ENCODE results near the gene TEX19. TPM values are rescaled to one million over a fixed set of nuclear protein-coding genes. Genes with fewer than 3 reads are reported as not detected.
"Not testable (repeated sequence)": the region's sequence is repeated elsewhere in the genome, so short reads cannot be mapped to it uniquely, and the experiment has no call there.

TEX19 gene
- total and polyA plus RNA-seq, 2 experiments from 2014 or later, result 0.51 TPM; not detected in 1

DNA sequence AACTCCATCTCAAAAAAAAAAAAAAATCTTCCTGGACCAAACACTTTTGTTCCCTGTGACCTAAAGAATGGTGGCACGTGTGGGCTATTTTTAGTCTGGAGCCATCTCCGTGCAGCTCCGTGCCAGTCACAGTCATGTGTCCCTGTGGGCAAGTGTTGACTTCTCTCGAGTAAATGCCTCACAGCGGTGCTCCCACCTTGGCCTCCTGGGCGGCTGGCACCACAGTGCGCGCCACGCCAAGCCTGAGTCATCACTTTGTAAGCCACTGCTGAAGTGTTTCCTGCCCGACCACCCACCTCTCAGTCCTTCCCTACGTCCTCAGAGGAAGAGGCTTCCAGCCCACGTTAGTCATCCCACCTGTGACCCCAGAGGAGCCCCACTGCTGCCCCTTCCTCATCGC lies 48.2 kb downstream of the TEX19 start:
- no peaks in the 10 kb centered on the region for H3K27me3 ChIP-seq
- H3K36me3 ChIP-seq, result no peaks in the 10 kb centered on the region
- DNase-seq (ENCODE audit: low read depth in 1 of 2, low spot score in 1 of 2), result no peak
- no peaks in the 10 kb centered on the region for H3K4me1 ChIP-seq (ENCODE audit: low read depth)
- TF ChIP-seq, protein P1, sequence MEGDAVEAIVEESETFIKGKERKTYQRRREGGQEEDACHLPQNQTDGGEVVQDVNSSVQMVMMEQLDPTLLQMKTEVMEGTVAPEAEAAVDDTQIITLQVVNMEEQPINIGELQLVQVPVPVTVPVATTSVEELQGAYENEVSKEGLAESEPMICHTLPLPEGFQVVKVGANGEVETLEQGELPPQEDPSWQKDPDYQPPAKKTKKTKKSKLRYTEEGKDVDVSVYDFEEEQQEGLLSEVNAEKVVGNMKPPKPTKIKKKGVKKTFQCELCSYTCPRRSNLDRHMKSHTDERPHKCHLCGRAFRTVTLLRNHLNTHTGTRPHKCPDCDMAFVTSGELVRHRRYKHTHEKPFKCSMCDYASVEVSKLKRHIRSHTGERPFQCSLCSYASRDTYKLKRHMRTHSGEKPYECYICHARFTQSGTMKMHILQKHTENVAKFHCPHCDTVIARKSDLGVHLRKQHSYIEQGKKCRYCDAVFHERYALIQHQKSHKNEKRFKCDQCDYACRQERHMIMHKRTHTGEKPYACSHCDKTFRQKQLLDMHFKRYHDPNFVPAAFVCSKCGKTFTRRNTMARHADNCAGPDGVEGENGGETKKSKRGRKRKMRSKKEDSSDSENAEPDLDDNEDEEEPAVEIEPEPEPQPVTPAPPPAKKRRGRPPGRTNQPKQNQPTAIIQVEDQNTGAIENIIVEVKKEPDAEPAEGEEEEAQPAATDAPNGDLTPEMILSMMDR (IDR thresholded peaks at IDR 0.05; ENCODE audit: low read depth, low read length), result no peak
- H3K9me3 ChIP-seq (ENCODE audit: low read depth), result no peaks in the 10 kb centered on the region
- H3K4me3 ChIP-seq, result no peak overlapping the region
- no peak overlapping the region for H3K27ac ChIP-seq

- no peaks in the 10 kb centered on the region for H3K36me3 ChIP-seq
- H3K9me3 ChIP-seq (ENCODE audit: low read depth), result no peaks in the 10 kb centered on the region
- TF ChIP-seq, protein P1 (IDR thresholded peaks at IDR 0.05; ENCODE audit: low read depth, low read length), result no peak
- no peak overlapping the region for H3K27ac ChIP-seq
- no peak for DNase-seq (ENCODE audit: low read depth in 1 of 2, low spot score in 1 of 2)
- no peak overlapping the region for H3K4me3 ChIP-seq
- H3K27me3 ChIP-seq, result no peaks in the 10 kb centered on the region
- H3K4me1 ChIP-seq (ENCODE audit: low read depth), result no peaks in the 10 kb centered on the region
These were observed 49.4 kb downstream of the TEX19 start for GRCh38 chr17:82408288-82408937.

GRCh38 chr17:82408938-82409318 lies 49.9 kb downstream of the TEX19 start:
- TF ChIP-seq, protein P1 (IDR thresholded peaks at IDR 0.05; ENCODE audit: low read depth, low read length), result no peak
- no peak for DNase-seq (ENCODE audit: low read depth in 1 of 2, low spot score in 1 of 2)
- no peaks in the 10 kb centered on the region for H3K36me3 ChIP-seq
- no peaks in the 10 kb centered on the region for H3K9me3 ChIP-seq (ENCODE audit: low read depth)
- H3K4me1 ChIP-seq (ENCODE audit: low read depth), result no peaks in the 10 kb centered on the region
- no peak overlapping the region for H3K27ac ChIP-seq
- no peaks in the 10 kb centered on the region for H3K27me3 ChIP-seq
- H3K4me3 ChIP-seq, result no peak overlapping the region

DNA sequence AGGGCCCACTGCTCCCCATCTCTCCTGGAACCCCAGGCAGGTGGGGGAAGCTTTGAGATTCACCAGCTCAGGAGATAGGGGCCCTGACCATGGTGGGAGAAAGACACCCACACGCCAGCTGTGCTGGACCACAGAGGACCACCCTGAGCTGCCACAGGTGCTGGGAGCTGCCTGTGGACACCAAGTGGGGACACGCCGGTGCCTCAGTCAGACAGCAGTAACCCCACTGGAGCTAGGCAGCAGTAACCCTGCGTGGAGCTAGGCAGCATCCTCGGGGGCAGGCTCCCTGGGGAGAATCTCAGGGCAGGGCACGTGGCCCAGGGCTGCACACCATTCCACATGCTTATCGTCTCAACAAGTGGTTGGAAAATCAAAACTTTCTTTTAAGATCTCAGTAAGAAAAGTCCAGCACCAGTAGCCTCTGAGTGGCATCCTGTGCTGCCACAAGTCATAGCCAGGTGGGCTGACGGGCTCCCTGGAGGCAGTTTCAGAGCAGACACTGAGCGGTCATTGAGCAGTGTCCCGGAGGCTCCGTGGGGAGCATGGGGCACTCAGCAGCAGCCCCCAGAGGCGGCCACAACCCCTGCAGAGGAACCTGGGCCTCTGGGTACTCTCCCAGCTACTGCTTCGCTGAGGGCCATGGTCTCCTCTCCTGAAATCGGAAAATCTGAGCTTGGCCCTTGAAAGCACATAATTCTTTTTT lies 51.1 kb downstream of the TEX19 start:
- Histone ChIP-seq H3K9me3 (ENCODE audit: low read depth) (no peaks in the 10 kb centered on the region), H3K27me3 (no peaks in the 10 kb centered on the region), H3K27ac (no peak overlapping the region), H3K36me3 (no peaks in the 10 kb centered on the region), H3K4me3 (no peak overlapping the region), H3K4me1 (ENCODE audit: low read depth) (no peaks in the 10 kb centered on the region)
- no peak for DNase-seq (ENCODE audit: low read depth in 1 of 2, low spot score in 1 of 2)
- TF ChIP-seq, protein P1 (IDR thresholded peaks at IDR 0.05; ENCODE audit: low read depth, low read length), result no peak

DNA sequence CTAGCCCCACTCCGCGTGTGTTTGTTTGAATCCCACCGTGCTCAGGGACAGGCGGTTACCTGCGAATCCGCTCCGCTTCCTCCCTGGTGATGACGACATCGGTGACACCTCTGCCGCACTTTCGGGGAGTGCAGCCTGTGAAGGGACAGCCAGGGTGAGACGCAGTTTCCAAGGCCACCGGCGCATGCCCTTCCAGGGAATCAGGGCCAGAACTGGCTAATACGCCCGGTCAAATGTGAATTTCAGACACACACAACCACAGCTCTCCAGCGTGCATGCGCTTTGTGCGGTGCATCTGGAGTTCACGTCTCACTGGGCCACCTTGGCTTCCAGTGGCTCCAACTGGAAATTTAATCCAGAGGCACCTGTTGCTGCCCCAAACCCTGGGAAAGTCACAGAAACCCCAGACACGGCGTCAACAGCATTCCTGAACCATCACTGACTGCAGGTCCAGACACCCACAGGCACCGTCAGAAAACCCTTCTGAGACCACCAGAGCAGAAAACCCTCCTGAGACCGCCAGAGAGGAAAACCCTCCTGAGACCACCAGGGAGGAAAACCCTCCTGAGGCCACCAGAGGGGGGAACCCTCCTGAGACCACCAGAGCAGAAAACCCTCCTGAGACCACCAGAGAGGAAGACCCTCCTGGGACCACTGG lies 52.5 kb downstream of the TEX19 start:
- H3K27ac ChIP-seq, result no peak overlapping the region
- TF ChIP-seq, protein P1 (IDR thresholded peaks at IDR 0.05; ENCODE audit: low read depth, low read length), result no peak
- no peaks in the 10 kb centered on the region for H3K4me1 ChIP-seq (ENCODE audit: low read depth)
- no peaks in the 10 kb centered on the region for H3K36me3 ChIP-seq
- no peak overlapping the region for H3K4me3 ChIP-seq
- no peaks in the 10 kb centered on the region for H3K9me3 ChIP-seq (ENCODE audit: low read depth)
- DNase-seq (ENCODE audit: low read depth in 1 of 2, low spot score in 1 of 2), result no peak
- no peaks in the 10 kb centered on the region for H3K27me3 ChIP-seq

- not testable (repeated sequence) for H3K27me3 ChIP-seq; H3K36me3 ChIP-seq; H3K4me3 ChIP-seq; DNase-seq (ENCODE audit: low read depth in 1 of 2, low spot score in 1 of 2); H3K27ac ChIP-seq; H3K9me3 ChIP-seq (ENCODE audit: low read depth); H3K4me1 ChIP-seq (ENCODE audit: low read depth)
These were observed 53.0 kb downstream of the TEX19 start for GRCh38 chr17:82412081-82412480.

Measured in cardiac muscle cell (in vitro differentiated cells and primary cell).